Measurements from ENCODE around the gene LPP.

LPP gene

GRCh38 chr3:188734395-188734794, 580.4 kb downstream of the LPP start:
- Histone ChIP-seq H3K36me3 (ENCODE audit: control insufficient read depth, insufficient read depth, low read length) (no peaks in the 10 kb centered on the region), H3K4me1 (ENCODE audit: control insufficient read depth, insufficient read depth, low read length) (no peaks in the 10 kb centered on the region), H3K27ac (ENCODE audit: low read depth, low read length) (no peak overlapping the region), H3K4me3 (ENCODE audit: low read depth, low read length) (no peak overlapping the region), H3K27me3 (ENCODE audit: control insufficient read depth, insufficient read depth, low read length) (no peaks in the 10 kb centered on the region), H3K9ac (ENCODE audit: low read depth, low read length) (no peak overlapping the region), H3K9me3 (ENCODE audit: control insufficient read depth, insufficient read depth, low read length) (no peaks in the 10 kb centered on the region)

GRCh38 chr3:188739511-188739910, 585.6 kb downstream of the LPP start:
- Histone ChIP-seq H3K9me3 (ENCODE audit: control insufficient read depth, insufficient read depth, low read length) (no peaks in the 10 kb centered on the region), H3K4me3 (ENCODE audit: low read depth, low read length) (no peak overlapping the region), H3K36me3 (ENCODE audit: control insufficient read depth, insufficient read depth, low read length) (no peaks in the 10 kb centered on the region), H3K4me1 (ENCODE audit: control insufficient read depth, insufficient read depth, low read length) (no peaks in the 10 kb centered on the region), H3K9ac (ENCODE audit: low read depth, low read length) (no peak overlapping the region), H3K27ac (ENCODE audit: low read depth, low read length) (no peak overlapping the region), H3K27me3 (ENCODE audit: control insufficient read depth, insufficient read depth, low read length) (no peaks in the 10 kb centered on the region)

GRCh38 chr3:188740010-188740409, 586.1 kb downstream of the LPP start:
- Histone ChIP-seq H3K9me3 (ENCODE audit: control insufficient read depth, insufficient read depth, low read length) (no peaks in the 10 kb centered on the region), H3K36me3 (ENCODE audit: control insufficient read depth, insufficient read depth, low read length) (no peaks in the 10 kb centered on the region), H3K4me3 (ENCODE audit: low read depth, low read length) (no peak overlapping the region), H3K27ac (ENCODE audit: low read depth, low read length) (no peak overlapping the region), H3K4me1 (ENCODE audit: control insufficient read depth, insufficient read depth, low read length) (no peaks in the 10 kb centered on the region), H3K9ac (ENCODE audit: low read depth, low read length) (no peak overlapping the region), H3K27me3 (ENCODE audit: control insufficient read depth, insufficient read depth, low read length) (no peaks in the 10 kb centered on the region)

DNA sequence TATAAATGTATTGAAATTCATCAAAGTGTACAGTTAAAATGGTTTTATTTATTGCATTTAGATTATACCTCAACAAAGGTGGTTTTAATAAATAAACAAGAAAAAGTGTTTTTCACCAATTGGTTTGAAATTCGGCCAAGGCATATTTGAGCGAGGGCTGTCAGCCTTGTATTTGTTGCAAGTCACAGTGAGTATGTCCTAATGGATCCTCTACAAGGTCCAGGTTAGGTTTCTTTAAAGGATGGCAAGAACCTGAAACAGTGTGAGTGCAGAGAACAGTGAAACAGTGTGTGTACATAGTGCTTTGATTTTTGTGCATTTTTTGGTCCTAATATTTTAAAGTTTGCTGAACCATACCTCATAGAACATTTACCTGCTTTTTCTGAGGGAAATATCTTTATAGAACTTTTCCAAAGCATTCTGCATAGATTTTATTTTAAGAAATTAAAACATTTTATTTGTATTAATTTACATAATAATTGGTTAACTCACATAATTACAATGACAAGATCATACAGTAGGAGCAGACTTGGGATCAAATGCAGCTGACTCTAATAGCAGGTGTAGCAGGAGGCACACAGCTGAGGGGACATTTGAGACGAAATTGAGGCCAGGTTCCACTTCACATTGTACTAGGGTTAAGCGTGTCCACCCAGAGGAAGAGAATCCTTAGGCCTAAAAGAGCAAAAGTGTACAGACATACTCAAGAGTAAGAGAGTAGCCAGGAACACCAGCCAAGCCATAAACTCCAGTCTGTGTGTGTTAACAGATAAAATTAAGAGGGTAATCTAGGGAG, 589.0 kb downstream of the LPP start:
- Histone ChIP-seq H3K9me3 (ENCODE audit: control insufficient read depth, insufficient read depth, low read length) (no peaks in the 10 kb centered on the region), H3K27ac (ENCODE audit: low read depth, low read length) (no peak overlapping the region), H3K4me1 (ENCODE audit: control insufficient read depth, insufficient read depth, low read length) (no peaks in the 10 kb centered on the region), H3K4me3 (ENCODE audit: low read depth, low read length) (no peak overlapping the region), H3K27me3 (ENCODE audit: control insufficient read depth, insufficient read depth, low read length) (no peaks in the 10 kb centered on the region), H3K36me3 (ENCODE audit: control insufficient read depth, insufficient read depth, low read length) (no peaks in the 10 kb centered on the region), H3K9ac (ENCODE audit: low read depth, low read length) (no peak overlapping the region)

GRCh38 chr3:188744166-188744565, 590.2 kb downstream of the LPP start:
- Histone ChIP-seq H3K9ac (ENCODE audit: low read depth, low read length) (no peak overlapping the region), H3K36me3 (ENCODE audit: control insufficient read depth, insufficient read depth, low read length) (no peaks in the 10 kb centered on the region), H3K4me3 (ENCODE audit: low read depth, low read length) (no peak overlapping the region), H3K27ac (ENCODE audit: low read depth, low read length) (no peak overlapping the region), H3K4me1 (ENCODE audit: control insufficient read depth, insufficient read depth, low read length) (no peaks in the 10 kb centered on the region), H3K27me3 (ENCODE audit: control insufficient read depth, insufficient read depth, low read length) (no peaks in the 10 kb centered on the region), H3K9me3 (ENCODE audit: control insufficient read depth, insufficient read depth, low read length) (no peaks in the 10 kb centered on the region)

GRCh38 chr3:188745031-188745430, 591.1 kb downstream of the LPP start:
- no peaks in the 10 kb centered on the region for H3K9me3 ChIP-seq (ENCODE audit: control insufficient read depth, insufficient read depth, low read length)
- no peak overlapping the region for H3K27ac ChIP-seq (ENCODE audit: low read depth, low read length)
- no peaks in the 10 kb centered on the region for H3K4me1 ChIP-seq (ENCODE audit: control insufficient read depth, insufficient read depth, low read length)
- no peak overlapping the region for H3K9ac ChIP-seq (ENCODE audit: low read depth, low read length)
- no peaks in the 10 kb centered on the region for H3K36me3 ChIP-seq (ENCODE audit: control insufficient read depth, insufficient read depth, low read length)
- no peaks in the 10 kb centered on the region for H3K27me3 ChIP-seq (ENCODE audit: control insufficient read depth, insufficient read depth, low read length)
- no peak overlapping the region for H3K4me3 ChIP-seq (ENCODE audit: low read depth, low read length)

GRCh38 chr3:188746291-188746783, 592.4 kb downstream of the LPP start:
- H3K4me3 ChIP-seq (ENCODE audit: low read depth, low read length): no peak overlapping the region
- H3K9me3 ChIP-seq (ENCODE audit: control insufficient read depth, insufficient read depth, low read length): no peaks in the 10 kb centered on the region
- H3K27me3 ChIP-seq (ENCODE audit: control insufficient read depth, insufficient read depth, low read length): no peaks in the 10 kb centered on the region
- H3K4me1 ChIP-seq (ENCODE audit: control insufficient read depth, insufficient read depth, low read length): no peaks in the 10 kb centered on the region
- no peak overlapping the region for H3K27ac ChIP-seq (ENCODE audit: low read depth, low read length)
- H3K9ac ChIP-seq (ENCODE audit: low read depth, low read length): no peak overlapping the region
- H3K36me3 ChIP-seq (ENCODE audit: control insufficient read depth, insufficient read depth, low read length): no peaks in the 10 kb centered on the region

DNA sequence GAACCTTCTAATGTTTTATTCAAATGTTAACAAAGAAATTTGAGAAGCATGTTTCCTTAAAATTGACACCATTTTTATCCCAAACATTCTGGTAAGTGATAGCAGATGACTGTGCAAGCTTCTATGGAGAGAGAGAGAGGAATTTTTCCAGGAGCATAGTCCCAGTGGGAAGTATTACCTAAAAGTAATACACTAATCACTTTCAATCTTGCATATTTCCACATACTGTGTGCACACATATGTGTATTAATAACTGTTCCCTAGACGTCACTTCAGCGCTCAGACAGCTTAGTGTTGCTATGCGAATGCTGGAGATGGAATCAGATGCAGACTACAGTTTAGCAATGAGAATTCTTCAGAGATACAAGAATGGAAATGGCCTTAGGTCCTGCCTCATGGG, 593.5 kb downstream of the LPP start:
- Histone ChIP-seq H3K27ac (ENCODE audit: low read depth, low read length) (no peak overlapping the region), H3K27me3 (ENCODE audit: control insufficient read depth, insufficient read depth, low read length) (no peaks in the 10 kb centered on the region), H3K4me1 (ENCODE audit: control insufficient read depth, insufficient read depth, low read length) (no peaks in the 10 kb centered on the region), H3K36me3 (ENCODE audit: control insufficient read depth, insufficient read depth, low read length) (no peaks in the 10 kb centered on the region), H3K4me3 (ENCODE audit: low read depth, low read length) (no peak overlapping the region), H3K9ac (ENCODE audit: low read depth, low read length) (no peak overlapping the region), H3K9me3 (ENCODE audit: control insufficient read depth, insufficient read depth, low read length) (no peaks in the 10 kb centered on the region)

DNA sequence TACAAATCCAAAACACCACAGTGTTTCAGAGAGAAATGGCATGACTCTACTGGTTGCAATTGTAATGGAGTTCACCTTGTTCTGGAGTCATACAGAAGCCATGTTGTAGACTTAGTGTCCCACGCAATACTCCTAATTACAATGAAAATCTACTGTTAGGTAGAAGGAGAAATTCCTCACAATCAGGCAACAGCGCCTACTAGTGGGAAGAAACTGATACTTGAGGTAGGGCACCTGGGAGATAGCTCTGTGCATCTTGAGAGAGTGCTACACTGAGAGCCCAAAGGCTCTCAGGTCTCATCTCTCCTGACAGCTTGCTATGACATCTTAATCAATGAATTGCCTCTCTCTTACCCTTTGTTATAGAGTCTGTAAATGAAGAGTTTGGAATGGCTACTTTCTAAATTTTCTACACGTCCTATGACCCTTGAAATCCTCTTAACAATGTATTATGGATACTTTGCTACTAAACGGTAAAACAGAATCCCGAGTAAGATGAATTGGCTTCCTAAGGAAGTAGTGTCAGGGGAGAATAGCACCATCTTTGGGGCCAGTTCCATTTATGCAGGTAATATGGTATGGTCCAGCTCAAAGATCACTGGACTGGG, 595.2 kb downstream of the LPP start:
- H3K9ac ChIP-seq (ENCODE audit: low read depth, low read length): no peak overlapping the region
- no peaks in the 10 kb centered on the region for H3K4me1 ChIP-seq (ENCODE audit: control insufficient read depth, insufficient read depth, low read length)
- no peaks in the 10 kb centered on the region for H3K27me3 ChIP-seq (ENCODE audit: control insufficient read depth, insufficient read depth, low read length)
- no peak overlapping the region for H3K4me3 ChIP-seq (ENCODE audit: low read depth, low read length)
- no peaks in the 10 kb centered on the region for H3K36me3 ChIP-seq (ENCODE audit: control insufficient read depth, insufficient read depth, low read length)
- H3K9me3 ChIP-seq (ENCODE audit: control insufficient read depth, insufficient read depth, low read length): no peaks in the 10 kb centered on the region
- no peak overlapping the region for H3K27ac ChIP-seq (ENCODE audit: low read depth, low read length)

- no peaks in the 10 kb centered on the region for H3K36me3 ChIP-seq (ENCODE audit: control insufficient read depth, insufficient read depth, low read length)
- H3K9me3 ChIP-seq (ENCODE audit: control insufficient read depth, insufficient read depth, low read length): no peaks in the 10 kb centered on the region
- no peaks in the 10 kb centered on the region for H3K4me1 ChIP-seq (ENCODE audit: control insufficient read depth, insufficient read depth, low read length)
- H3K27me3 ChIP-seq (ENCODE audit: control insufficient read depth, insufficient read depth, low read length): no peaks in the 10 kb centered on the region
- H3K9ac ChIP-seq (ENCODE audit: low read depth, low read length): no peak overlapping the region
- no peak overlapping the region for H3K27ac ChIP-seq (ENCODE audit: low read depth, low read length)
- H3K4me3 ChIP-seq (ENCODE audit: low read depth, low read length): no peak overlapping the region
Measured at GRCh38 chr3:188749830-188750229, 595.9 kb downstream of the LPP start.

DNA sequence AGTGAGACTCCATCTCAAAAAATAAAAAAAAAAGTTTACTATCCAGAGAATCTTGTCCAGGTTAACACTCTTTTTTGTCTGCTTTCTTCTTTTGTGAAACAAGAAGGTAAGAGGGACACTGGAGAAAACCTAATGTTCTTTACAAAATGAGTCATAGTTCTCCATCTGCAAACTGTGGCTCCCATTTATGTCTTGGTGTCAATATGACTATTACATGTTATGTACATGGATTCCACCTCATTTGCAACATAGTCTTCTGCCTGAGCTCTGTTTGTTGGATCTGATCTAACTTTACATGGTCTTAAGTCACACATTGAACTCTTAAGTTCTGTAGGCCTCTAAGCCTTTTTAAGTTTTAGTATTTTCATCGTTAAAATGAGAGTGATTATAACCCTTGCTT, 596.7 kb downstream of the LPP start:
- no peaks in the 10 kb centered on the region for H3K9me3 ChIP-seq (ENCODE audit: control insufficient read depth, insufficient read depth, low read length)
- H3K4me3 ChIP-seq (ENCODE audit: low read depth, low read length): no peak overlapping the region
- H3K4me1 ChIP-seq (ENCODE audit: control insufficient read depth, insufficient read depth, low read length): no peaks in the 10 kb centered on the region

More for the DNA sequence above, 596.7 kb downstream of the LPP start:
- Histone ChIP-seq H3K27me3 (ENCODE audit: control insufficient read depth, insufficient read depth, low read length) (no peaks in the 10 kb centered on the region), H3K27ac (ENCODE audit: low read depth, low read length) (no peak overlapping the region), H3K9ac (ENCODE audit: low read depth, low read length) (no peak overlapping the region), H3K36me3 (ENCODE audit: control insufficient read depth, insufficient read depth, low read length) (no peaks in the 10 kb centered on the region)
